GM19023 (cell line): Measurements from ENCODE around the gene FBXO10.
"Not testable (repeated sequence)": the region's sequence is repeated elsewhere in the genome, so short reads cannot be mapped to it uniquely, and the experiment has no call there.

Source experiments
- ATAC-seq: cut with Tn5 transposase; IDR thresholded peaks from one replicate; pipeline ENCODE4 v1.9.1; 2021; ENCODE audit warnings: mild to moderate bottlenecking, moderate library complexity; ENCODE audit not compliant: unreplicated experiment

FBXO10 gene

GRCh38 chr9:37575921-37576721 lies at the start of gene FBXO10:
Gene FBXO10, minus strand, starts transcription at chr9:37576380. Its CDS starts 34,612 bp downstream, at chr9:37541768.
- ATAC-seq, result peak; percentile 71

GRCh38 chr9:37625758-37626147 lies 49.6 kb upstream of the FBXO10 start:
- no peak for ATAC-seq

GRCh38 chr9:37625036-37625757 lies 49.0 kb upstream of the FBXO10 start:
- ATAC-seq, result no peak

- ATAC-seq, result no peak
These were observed 47.9 kb upstream of the FBXO10 start for GRCh38 chr9:37624073-37624472.

- ATAC-seq, result no peak
These were observed 47.1 kb upstream of the FBXO10 start for GRCh38 chr9:37623267-37623666.

- no peak for ATAC-seq
These were observed 46.3 kb upstream of the FBXO10 start for GRCh38 chr9:37622462-37622861.

GRCh38 chr9:37621273-37622121 lies 45.3 kb upstream of the FBXO10 start:
- ATAC-seq, result no peak

- ATAC-seq, result no peak
These were observed 44.2 kb upstream of the FBXO10 start for GRCh38 chr9:37620396-37620795.

GRCh38 chr9:37619806-37620205 lies 43.6 kb upstream of the FBXO10 start:
- no peak for ATAC-seq

GRCh38 chr9:37618817-37619216 lies 42.6 kb upstream of the FBXO10 start:
- ATAC-seq, result no peak

GRCh38 chr9:37617832-37618231 lies 41.7 kb upstream of the FBXO10 start:
- no peak for ATAC-seq

- ATAC-seq, result no peak
These were observed 41.0 kb upstream of the FBXO10 start for GRCh38 chr9:37617161-37617560.

GRCh38 chr9:37611961-37612360 lies 35.8 kb upstream of the FBXO10 start:
- ATAC-seq, result no peak

- ATAC-seq, result no peak
These were observed 34.8 kb upstream of the FBXO10 start for GRCh38 chr9:37611014-37611413.

GRCh38 chr9:37609735-37610397 lies 33.7 kb upstream of the FBXO10 start:
- no peak for ATAC-seq

GRCh38 chr9:37608250-37608649 lies 32.1 kb upstream of the FBXO10 start:
- ATAC-seq, result no peak

- ATAC-seq, result no peak
These were observed 28.1 kb upstream of the FBXO10 start for GRCh38 chr9:37604296-37604695.

- no peak for ATAC-seq
These were observed 26.6 kb upstream of the FBXO10 start for GRCh38 chr9:37602817-37603216.

GRCh38 chr9:37602061-37602460 lies 25.9 kb upstream of the FBXO10 start:
- not testable (repeated sequence) for ATAC-seq

GRCh38 chr9:37596504-37596903 lies 20.3 kb upstream of the FBXO10 start:
- ATAC-seq, result no peak
